GM23338 (cell line): ENCODE results near the gene SLC4A3.
"Not testable (repeated sequence)": the region's sequence is repeated elsewhere in the genome, so short reads cannot be mapped to it uniquely, and the experiment has no call there.

Source experiments
- CTCF ChIP-seq, 2 experiments: fragments of 200-600 bp in 1 of 2; sonication (generic) in 1 of 2; conservative IDR thresholded peaks; 2 replicates each; pipeline versions ENCODE4 v1.5.1 to v1.6.1; 2016 to 2017; ENCODE audit warnings: antibody characterized with exemption in 2 of 2, low read depth in 2 of 2, mild to moderate bottlenecking in 2 of 2, moderate library complexity in 1 of 2
- EZH2 ChIP-seq: fragments of 200-600 bp; sonication (generic); IDR thresholded peaks from one replicate; pipeline ENCODE4 v1.8.0; 2017; ENCODE audit warnings: antibody characterized with exemption, mild to moderate bottlenecking, low read depth; ENCODE audit not compliant: unreplicated experiment
- EZH2phosphoT487 ChIP-seq: fragments of 200-600 bp; sonication (generic); IDR thresholded peaks from one replicate; pipeline ENCODE4 v1.8.1; 2018; ENCODE audit warnings: antibody characterized with exemption; ENCODE audit not compliant: unreplicated experiment
- REST ChIP-seq: IDR thresholded peaks from one replicate; pipeline ENCODE4 v1.6.1; 2018; ENCODE audit warnings: antibody characterized with exemption; ENCODE audit not compliant: unreplicated experiment

GRCh38 chr2:219651656-219652055 lies 24.2 kb downstream of the SLC4A3 start:
- TF ChIP-seq CTCF (conservative IDR thresholded peaks at IDR 0.05; ENCODE audit: low read depth in 2 of 2); EZH2; EZH2phosphoT487; REST: not testable (repeated sequence)
